ENCODE data around the gene LSAMP.

DNA sequence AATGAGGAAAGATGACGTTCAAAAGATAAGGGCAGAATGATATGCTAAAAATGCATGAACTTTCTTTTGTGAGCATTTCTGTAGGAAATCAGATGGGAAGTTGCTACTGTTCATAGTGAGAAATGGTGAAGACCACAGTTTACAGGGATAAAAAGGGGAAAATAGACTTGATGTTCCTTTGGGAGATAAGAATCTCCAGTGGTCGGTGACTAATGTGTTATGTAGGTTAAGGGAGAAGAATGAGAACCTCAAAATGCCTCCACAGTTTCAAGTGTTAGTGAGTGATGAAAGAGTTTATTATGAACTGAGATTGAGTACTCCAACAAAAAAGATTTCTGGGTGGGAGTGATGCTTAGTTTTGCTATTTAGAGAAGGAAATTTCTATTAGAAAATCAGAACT lies 247.2 kb downstream of the LSAMP start:
- TF ChIP-seq EZH2 (IDR thresholded peaks at IDR 0.05; ENCODE audit: borderline replicate concordance, low read depth, low read length, poor library complexity, severe bottlenecking) = no peak
- TF ChIP-seq, protein P1, sequence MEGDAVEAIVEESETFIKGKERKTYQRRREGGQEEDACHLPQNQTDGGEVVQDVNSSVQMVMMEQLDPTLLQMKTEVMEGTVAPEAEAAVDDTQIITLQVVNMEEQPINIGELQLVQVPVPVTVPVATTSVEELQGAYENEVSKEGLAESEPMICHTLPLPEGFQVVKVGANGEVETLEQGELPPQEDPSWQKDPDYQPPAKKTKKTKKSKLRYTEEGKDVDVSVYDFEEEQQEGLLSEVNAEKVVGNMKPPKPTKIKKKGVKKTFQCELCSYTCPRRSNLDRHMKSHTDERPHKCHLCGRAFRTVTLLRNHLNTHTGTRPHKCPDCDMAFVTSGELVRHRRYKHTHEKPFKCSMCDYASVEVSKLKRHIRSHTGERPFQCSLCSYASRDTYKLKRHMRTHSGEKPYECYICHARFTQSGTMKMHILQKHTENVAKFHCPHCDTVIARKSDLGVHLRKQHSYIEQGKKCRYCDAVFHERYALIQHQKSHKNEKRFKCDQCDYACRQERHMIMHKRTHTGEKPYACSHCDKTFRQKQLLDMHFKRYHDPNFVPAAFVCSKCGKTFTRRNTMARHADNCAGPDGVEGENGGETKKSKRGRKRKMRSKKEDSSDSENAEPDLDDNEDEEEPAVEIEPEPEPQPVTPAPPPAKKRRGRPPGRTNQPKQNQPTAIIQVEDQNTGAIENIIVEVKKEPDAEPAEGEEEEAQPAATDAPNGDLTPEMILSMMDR (conservative IDR thresholded peaks at IDR 0.05; ENCODE audit: low read depth, low read length) = no peak

Measured in A673 (cell line).